GM19351 (cell line): ENCODE measurements around the gene CDK5RAP2.
"Not testable (repeated sequence)": the region's sequence is repeated elsewhere in the genome, so short reads cannot be mapped to it uniquely, and the experiment has no call there.

Experiments
- ATAC-seq: cut with Tn5 transposase; IDR thresholded peaks from one replicate; pipeline ENCODE4 v1.9.1; 2021; ENCODE audit warnings: mild to moderate bottlenecking, moderate library complexity; ENCODE audit not compliant: unreplicated experiment

CDK5RAP2 gene

DNA sequence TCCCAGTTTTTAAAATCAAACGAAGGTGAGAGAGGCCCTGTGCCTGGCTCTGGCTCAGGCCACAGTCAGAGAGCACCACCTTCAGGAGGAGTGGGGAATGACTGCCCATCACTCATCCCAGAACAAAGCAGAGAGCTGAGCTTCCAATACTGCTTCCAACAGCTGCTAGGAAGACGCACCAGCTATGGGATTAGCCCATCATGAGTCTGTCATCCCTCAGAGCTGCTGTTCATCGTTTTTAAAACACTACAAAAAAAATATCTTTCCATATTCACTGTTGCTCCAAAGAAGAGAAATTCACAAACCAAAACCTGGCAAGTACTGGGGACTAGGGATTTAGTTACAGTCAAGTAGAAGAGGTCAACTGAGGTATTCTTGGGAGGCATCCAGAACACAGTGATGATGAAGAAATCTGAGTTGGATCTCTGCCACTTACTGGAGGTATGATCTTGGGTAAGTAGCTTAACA lies 102.4 kb downstream of the CDK5RAP2 start:
- peak; percentile 81 for ATAC-seq

DNA sequence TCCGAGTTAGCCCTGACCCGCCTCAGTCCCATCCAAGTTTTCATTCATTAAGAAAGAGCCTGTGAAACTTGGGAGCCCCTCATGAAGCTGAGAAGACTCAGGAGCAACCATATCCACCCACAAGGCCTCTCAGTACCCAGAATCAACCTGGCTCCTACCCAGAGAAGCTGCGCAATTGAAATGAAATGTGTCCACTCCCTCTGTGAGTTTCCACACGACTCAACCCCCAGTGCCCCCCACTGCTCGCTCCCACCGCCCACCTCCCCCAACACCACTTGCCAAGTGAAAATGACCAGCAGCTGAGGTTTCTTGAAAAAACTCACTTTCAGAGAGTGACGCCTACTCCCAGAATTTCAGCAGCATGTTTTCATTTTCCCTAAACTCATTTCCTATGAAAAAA lies 104.6 kb downstream of the CDK5RAP2 start:
- no peak for ATAC-seq

GRCh38 chr9:120474591-120475243 lies 105.2 kb downstream of the CDK5RAP2 start:
- no peak for ATAC-seq

GRCh38 chr9:120473608-120474007 lies 106.4 kb downstream of the CDK5RAP2 start:
- no peak for ATAC-seq

DNA sequence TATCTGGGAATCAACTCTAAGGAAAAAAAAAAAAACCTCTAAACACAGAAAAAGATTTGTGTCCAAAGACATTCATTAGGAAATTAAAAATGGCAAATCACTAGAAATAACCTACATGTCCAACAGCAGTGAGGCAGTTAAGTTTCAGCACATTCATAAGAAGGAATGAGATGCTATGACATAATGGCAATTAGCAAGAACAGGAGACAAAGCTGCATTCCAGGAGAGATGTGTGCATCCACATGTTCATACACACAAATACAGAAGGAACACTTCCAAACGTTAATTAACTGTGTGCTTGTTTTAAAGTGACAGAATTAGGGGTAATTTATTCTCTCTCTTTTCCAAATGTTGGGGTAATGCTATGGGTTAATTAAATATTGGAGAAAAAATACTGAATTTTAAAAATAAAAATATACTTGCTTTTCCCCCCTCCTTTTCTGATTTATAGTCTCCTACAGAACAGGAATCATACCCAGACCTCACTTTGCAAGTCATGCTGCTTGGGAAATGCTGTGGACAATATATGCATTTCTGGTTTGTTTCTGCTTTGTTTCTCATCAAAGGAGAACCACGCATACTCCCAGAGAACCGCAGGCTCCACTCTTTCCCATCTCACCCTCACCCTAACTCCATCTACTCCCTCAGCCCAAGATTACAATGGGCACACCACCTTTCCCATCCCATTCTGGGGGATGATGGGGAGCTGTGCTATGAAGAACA lies 114.1 kb downstream of the CDK5RAP2 start:
- no peak for ATAC-seq

DNA sequence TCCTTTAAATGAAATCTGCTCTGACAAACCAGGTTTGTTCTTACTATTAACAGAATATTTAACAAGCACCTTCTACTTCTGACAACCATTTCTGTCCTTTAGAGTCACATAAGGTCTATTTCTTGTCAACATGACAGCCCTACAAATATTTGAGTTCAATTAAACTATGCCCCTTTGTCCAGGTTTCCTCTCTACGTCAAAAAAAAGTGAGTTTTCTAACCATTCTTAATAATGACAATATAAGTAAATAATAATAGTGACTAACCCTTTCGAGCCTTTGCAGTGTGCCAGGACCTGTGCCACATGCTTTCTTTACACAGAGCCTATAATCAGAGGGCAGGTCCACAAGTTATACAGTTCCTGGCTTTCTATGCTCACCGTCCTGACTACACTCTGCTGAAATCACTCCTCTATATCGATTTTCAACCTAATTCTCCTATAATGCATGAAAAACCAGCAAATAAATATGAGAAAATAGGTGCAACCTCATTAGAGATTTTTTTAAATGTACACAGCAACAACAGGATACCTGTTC lies 115.0 kb downstream of the CDK5RAP2 start:
- ATAC-seq, result no peak

DNA sequence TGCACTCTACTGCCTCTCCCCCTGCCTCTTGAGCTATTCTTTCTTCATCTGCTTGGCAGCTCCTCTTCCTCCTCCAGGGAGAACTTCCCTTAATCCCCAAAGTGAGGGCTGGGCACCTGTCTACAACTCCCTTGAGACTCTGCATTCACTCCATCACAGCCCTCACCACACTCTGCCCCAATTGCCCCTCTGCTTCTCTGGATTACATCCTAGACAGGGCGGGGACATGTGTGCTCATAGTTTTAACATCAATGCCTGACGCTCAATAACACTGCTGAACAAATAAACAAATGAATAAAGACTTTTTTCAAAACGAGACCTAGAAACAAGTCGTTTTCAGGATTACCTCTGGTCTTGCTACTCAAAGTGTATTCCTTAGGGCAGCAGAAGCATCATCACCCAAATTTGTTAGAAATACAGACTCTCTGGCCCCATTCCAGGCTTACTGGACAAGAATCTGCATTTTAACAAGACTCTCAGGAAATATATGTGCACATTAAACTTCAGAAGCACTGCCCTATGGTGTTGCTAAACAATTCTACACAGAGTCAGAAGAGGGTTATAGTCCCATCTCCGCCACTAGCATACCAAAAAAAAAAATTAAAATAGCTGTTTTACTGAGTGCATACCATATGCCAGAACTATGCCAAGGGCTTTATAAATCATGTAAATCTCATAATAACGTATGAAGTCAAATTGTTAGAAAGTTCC lies 115.6 kb downstream of the CDK5RAP2 start:
- no peak for ATAC-seq

DNA sequence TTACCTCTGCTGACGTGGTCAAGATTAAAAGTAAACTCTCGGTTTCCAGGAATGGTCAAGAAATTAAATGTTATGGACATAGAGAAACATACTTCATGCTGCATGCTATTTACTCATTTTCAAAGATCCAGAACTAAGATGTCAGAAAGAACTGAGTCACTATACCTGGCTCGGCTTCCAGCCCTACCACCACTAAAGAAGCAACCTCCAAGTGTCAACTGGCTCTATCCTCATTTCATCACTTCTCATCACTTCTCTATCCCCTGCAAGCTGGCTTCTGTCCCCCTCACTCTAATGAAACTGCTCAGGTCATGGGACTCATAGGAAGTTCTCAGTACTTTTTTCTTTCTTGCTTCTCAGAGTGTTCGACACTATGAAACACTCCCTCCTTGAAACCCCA lies 116.2 kb downstream of the CDK5RAP2 start:
- ATAC-seq, result no peak

DNA sequence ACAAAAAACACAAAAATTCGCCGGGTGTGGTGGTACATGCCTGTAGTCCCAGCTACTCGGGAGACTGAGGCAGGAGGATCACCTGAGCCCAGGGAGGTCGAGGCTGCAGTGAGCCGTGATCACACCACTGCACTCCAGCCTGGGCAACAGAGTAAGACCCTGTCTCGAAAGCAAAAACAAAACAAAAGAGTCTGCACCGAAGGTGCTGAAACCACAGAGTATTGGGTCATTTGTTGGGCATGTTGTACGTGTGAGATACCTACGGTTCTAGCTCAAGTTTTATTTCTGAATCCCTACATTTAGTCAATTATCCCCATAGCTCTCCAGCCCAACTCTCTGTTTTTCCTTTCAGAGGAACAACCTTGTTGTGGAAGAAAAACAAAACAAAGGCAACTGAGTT lies 118.3 kb downstream of the CDK5RAP2 start:
- ATAC-seq, result not testable (repeated sequence)

- ATAC-seq, result no peak
Observed at GRCh38 chr9:120456218-120456617, 123.7 kb downstream of the CDK5RAP2 start.

DNA sequence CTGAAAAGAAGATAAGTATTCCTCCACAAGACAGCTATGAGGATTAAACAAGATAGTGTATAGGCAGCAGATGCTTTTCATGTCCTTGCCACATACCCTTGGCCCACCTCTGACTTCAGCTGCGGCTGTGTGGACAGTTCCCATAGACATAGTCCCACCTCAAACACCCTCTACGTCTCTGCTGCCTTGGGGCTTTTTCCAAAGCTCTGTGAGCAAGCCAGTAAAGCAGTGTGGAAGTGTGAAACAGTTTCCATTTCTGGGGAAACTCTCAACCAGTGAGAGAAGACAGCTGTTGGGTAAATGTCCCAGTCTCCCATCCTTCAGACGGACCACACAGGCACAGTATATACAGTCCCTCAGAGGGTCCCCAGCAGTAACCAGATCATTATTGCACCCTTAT lies 125.5 kb downstream of the CDK5RAP2 start:
- no peak for ATAC-seq

DNA sequence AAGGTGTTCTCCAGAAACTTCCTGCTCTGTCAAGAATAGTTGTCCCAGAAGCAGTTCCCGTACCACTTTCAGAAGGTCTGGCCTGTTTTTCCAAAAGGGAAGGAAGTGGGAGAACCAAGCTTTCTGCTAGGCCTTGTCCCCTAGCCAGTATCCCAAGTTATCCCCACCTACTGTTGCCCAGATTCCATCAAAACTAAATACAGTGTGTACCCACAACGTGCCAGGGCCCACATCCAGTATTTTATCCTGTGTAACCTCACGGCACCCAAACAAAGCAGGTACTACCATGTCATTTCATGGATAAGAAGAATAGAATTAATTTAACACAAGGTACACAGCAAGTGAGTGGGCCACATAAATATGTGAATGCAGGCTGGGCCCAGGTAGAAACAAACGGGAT lies 126.2 kb downstream of the CDK5RAP2 start:
- ATAC-seq, result no peak

GRCh38 chr9:120452631-120453030 lies 127.3 kb downstream of the CDK5RAP2 start:
- ATAC-seq, result no peak

GRCh38 chr9:120450916-120451315 lies 129.1 kb downstream of the CDK5RAP2 start:
- no peak for ATAC-seq

DNA sequence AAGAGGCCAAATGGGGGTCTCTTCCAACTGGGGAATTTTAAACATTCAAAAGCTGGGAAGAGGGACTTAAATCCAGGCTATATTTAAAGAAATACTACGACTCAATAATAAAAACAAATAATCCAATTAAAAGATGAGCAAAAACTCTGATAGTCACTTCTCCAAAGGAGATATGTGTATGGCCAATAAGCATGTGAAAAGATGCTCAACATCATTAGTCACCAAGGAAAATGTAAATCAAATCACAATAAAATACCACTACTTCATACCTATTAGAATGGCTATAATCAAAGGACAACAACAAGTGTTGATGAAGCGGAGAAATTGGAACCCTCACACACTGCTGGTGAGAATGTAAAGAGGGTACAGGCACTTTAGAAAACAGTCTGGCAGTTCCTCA lies 130.4 kb downstream of the CDK5RAP2 start:
- ATAC-seq, result no peak

DNA sequence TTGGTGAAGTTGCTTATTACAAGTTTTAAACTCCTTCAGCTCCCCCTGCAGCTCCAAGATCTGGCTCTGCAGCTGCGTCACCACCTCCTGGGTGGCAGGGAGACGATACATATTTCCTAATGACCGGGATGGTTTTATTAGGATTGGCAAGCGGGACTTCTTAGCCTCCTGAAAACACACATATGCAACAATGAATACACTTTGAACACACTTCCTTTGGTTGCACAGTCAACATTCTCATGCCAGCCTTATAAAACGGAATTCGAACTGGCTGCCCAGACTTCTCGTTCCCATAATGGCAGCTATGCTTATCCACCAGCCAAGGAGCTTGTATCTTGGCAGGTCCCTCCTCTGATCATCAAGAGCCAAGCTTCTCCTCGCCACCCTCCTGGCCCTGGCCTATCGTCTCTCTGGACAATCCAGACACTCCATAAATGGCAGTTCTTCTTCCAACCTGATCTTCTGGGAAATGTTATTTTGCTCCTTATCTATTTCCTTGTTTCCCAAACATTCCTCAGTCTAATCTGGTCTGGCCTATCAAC lies 131.9 kb downstream of the CDK5RAP2 start:
- ATAC-seq, result no peak

DNA sequence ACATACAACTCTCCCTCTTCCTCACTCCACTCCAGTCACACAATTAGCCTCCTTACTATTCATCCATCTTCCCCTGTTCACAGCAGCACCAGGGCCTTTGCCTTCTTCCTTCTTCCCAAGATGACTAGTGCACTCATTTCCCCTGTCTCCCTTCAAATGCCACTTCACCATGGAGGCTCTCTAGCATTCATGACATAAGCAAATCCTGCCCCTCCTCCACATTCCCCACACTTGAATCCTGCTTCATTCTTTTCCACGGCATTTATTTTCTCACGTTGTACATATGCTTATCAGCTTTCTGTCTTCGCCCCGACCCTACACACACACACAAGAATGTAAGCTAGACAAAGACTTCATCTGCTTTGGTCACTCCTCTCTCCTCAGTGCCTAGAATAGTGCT lies 133.3 kb downstream of the CDK5RAP2 start:
- ATAC-seq, result no peak

DNA sequence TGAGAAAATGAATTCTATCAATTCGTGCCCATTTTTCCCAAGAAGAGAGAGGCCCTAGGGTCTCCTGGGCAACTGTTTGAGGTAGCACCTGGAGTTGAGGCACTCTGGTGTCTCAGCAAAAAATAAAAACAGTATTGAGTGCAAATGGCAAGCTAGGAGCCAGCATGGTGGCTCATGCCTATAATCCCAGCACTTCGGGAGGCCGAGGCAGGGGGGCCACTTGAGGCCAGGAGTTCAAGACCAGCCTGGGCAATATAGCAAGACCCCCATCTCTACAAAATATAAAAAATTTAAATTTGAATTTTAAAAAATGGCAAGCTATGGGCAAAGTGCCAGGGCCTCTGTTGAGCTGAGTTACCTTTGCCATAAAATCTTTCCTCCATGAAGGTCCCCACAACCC lies 136.0 kb downstream of the CDK5RAP2 start:
- no peak for ATAC-seq

DNA sequence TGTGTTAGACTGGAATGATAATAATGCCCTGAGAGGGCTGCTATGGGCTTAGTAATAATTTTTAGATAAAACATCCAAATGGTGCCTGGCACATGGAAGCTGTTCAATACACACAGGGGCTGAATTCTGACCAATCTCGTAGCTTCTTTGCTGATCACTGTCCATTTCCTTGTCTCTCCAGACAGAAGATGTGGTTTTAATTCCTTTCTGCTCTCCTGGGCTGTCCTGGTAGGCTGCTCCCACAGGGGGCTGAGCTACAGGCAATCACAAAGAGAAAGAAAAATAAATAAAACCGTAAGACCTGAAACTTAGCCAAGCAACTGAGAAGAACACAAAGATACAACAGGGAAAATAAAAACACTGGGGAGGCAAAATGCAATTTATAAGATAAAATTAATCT lies 136.5 kb downstream of the CDK5RAP2 start:
- ATAC-seq, result no peak

DNA sequence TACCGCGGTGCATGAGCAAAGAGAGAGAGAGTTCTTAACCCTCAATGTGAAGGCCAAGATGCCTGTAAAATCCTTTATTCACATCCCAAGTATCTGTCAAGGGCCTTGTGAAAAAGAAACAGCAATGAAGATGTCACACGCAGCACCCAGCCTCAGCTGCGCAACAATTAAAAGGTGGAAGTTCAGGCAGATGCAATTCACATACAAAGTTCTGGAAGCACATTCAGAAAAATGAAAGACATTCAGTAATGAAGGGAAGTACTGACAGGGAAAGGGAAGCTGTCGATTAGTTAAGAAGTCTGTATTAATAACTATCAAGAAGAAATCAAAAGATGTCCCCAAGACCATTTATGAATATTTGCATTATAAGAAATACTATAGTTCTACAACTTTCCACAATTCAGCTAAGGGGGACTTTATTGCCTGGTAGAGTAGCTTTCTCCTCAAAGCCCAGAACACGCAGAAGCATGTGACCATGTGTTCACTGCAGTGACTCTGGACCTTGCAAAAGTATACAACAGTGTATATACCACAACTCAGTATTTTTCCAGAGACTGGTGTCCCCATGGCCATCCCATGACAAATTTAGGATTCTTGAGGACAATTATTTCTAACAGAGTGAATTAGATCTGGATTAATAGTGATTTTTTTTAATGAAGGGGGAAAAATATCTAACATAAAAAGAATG lies 137.5 kb downstream of the CDK5RAP2 start:
- ATAC-seq, result no peak
